MCF 10A (cell line): Measurements from ENCODE around the gene C3orf22. TPM values are rescaled to one million over a fixed set of nuclear protein-coding genes. Genes with fewer than 3 reads are reported as not detected.

Experiments
- BruUV-seq: library from RNA; stranded (reverse); fragments of 400-500 nt; replicated peaks from 2 replicates; lab custom pipeline; 2021; lab: Mats Ljungman, UMichigan
- CTCF ChIA-PET: fragments of 300-600 bp; sonication (Branson Sonifier 250); formaldehyde crosslinking; extraction: SDS; loops from one replicate; lab custom pipeline; 2021; ENCODE audit warnings: antibody characterized with exemption, inconsistent platforms; lab: Yijun Ruan, JAX
- POLR2A ChIA-PET: fragments of 300-600, 350-650 bp; sonication (Branson Sonifier 250); formaldehyde crosslinking; extraction: SDS; loops from one replicate; lab custom pipeline; 2020; ENCODE audit warnings: antibody characterized with exemption, inconsistent platforms; lab: Yijun Ruan, JAX
- DNase-seq: peaks from one replicate; pipeline ENCODE4 v3.0.0-alpha.2; 2018; ENCODE audit not compliant: unreplicated experiment
- H3K27ac Mint-ChIP-seq: one replicate; pipeline ENCODE4 v1.8.0; 2022; ENCODE audit warnings: mild to moderate bottlenecking, low read depth, mixed read lengths; ENCODE audit not compliant: unreplicated experiment
- H3K27me3 Mint-ChIP-seq: one replicate; pipeline ENCODE4 v1.8.0; 2022; ENCODE audit warnings: mixed read lengths; ENCODE audit not compliant: insufficient read depth, unreplicated experiment
- H3K36me3 Mint-ChIP-seq: one replicate; pipeline ENCODE4 v1.8.0; 2022; ENCODE audit warnings: mild to moderate bottlenecking, moderate library complexity, mixed read lengths; ENCODE audit not compliant: insufficient read depth, unreplicated experiment
- H3K4me1 Mint-ChIP-seq: one replicate; pipeline ENCODE4 v1.8.0; 2022; ENCODE audit warnings: mixed read lengths; ENCODE audit not compliant: insufficient read depth, unreplicated experiment
- H3K4me3 Mint-ChIP-seq: one replicate; pipeline ENCODE4 v1.8.0; 2022; ENCODE audit warnings: mild to moderate bottlenecking, moderate library complexity, mixed read lengths; ENCODE audit not compliant: unreplicated experiment
- H3K9me3 Mint-ChIP-seq: one replicate; pipeline ENCODE4 v1.8.0; 2022; ENCODE audit warnings: mixed read lengths; ENCODE audit not compliant: unreplicated experiment
- CTCF ChIP-seq: fragments of 200-600 bp; IDR thresholded peaks from one replicate; pipeline ENCODE4 v1.8.0; 2022; ENCODE audit warnings: antibody characterized with exemption, mild to moderate bottlenecking; ENCODE audit not compliant: unreplicated experiment
- intact Hi-C: fragments of 100-400 bp; cut with micrococcal nuclease; formaldehyde crosslinking; loops from 2 replicates; pipeline ENCODE4 v1.14.1; 2022
- total RNA-seq: library from RNA; stranded (reverse); gene quantifications from 2 replicates; pipeline ENCODE4 v1.2.3, GENCODE V29; 2022

C3orf22 gene
- total RNA-seq, 1 experiment from 2014 or later: not detected

- no peaks in the 10 kb centered on the region for H3K36me3 Mint-ChIP-seq
- ChIA-PET POLR2A (interaction anchor here (1.1 kb wide), 1 partner anchor 9 kb away, joined by 3 read pairs; no protein-coding TSS in a partner anchor), CTCF (interaction anchor here (1.8 kb wide), 1 partner anchor 16 kb away, joined by 6 read pairs; no protein-coding TSS in a partner anchor)
- intact Hi-C loops: loop anchor here (2.0 kb wide), 1 partner anchor 62 kb away; no protein-coding TSS in a partner anchor
- no peak overlapping the region for H3K4me3 Mint-ChIP-seq
- DNase-seq: no peak
- no peaks in the 10 kb centered on the region for H3K9me3 Mint-ChIP-seq
- H3K27ac Mint-ChIP-seq: no peak overlapping the region
- peaks cover 16% of the 10 kb centered on the region for H3K4me1 Mint-ChIP-seq
- BruUV-seq: no TSS peak
- peaks cover 55% of the 10 kb centered on the region for H3K27me3 Mint-ChIP-seq
- TF ChIP-seq CTCF: no peak
These were observed 20.4 kb downstream of the C3orf22 start for GRCh38 chr3:126538316-126538715.

- Mint-ChIP-seq H3K36me3 (no peaks in the 10 kb centered on the region), H3K27me3 (peaks cover 60% of the 10 kb centered on the region), H3K27ac (no peak overlapping the region), H3K4me1 (peaks cover 16% of the 10 kb centered on the region), H3K4me3 (no peak overlapping the region), H3K9me3 (no peaks in the 10 kb centered on the region)
- TF ChIP-seq CTCF: no peak
- no peak for DNase-seq
- CTCF ChIA-PET: interaction anchor here (1.0 to 1.8 kb wide), 2 partner anchors 12 to 15 kb away, joined by 3 to 6 read pairs; no protein-coding TSS in a partner anchor
- BruUV-seq: no TSS peak
- intact Hi-C loops: loop anchor here (2.0 kb wide), 1 partner anchor 61 kb away; no protein-coding TSS in a partner anchor
- POLR2A ChIA-PET: interaction anchor here (1.1 kb wide), 1 partner anchor 10 kb away, joined by 3 read pairs; no protein-coding TSS in a partner anchor
These were observed 20.9 kb downstream of the C3orf22 start for GRCh38 chr3:126537730-126538281.

GRCh38 chr3:126537116-126537729, 21.5 kb downstream of the C3orf22 start:
- CTCF ChIA-PET: interaction anchor here (1.0 to 1.8 kb wide), 2 partner anchors 11 to 15 kb away, joined by 3 to 6 read pairs; no protein-coding TSS in a partner anchor
- H3K4me3 Mint-ChIP-seq: no peak overlapping the region
- no peaks in the 10 kb centered on the region for H3K9me3 Mint-ChIP-seq
- intact Hi-C loops: no loop called here
- peaks cover 16% of the 10 kb centered on the region for H3K4me1 Mint-ChIP-seq
- BruUV-seq: no TSS peak
- POLR2A ChIA-PET: interaction anchor here (1.1 kb wide), 1 partner anchor 10 kb away, joined by 3 read pairs; no protein-coding TSS in a partner anchor
- no peak overlapping the region for H3K27ac Mint-ChIP-seq
- H3K36me3 Mint-ChIP-seq: no peaks in the 10 kb centered on the region
- TF ChIP-seq CTCF: no peak
- no peak for DNase-seq
- peaks cover 66% of the 10 kb centered on the region for H3K27me3 Mint-ChIP-seq

- intact Hi-C loops: no loop called here
- POLR2A ChIA-PET: no interaction called here
- H3K9me3 Mint-ChIP-seq: no peaks in the 10 kb centered on the region
- no peak overlapping the region for H3K4me3 Mint-ChIP-seq
- H3K27me3 Mint-ChIP-seq: peaks cover 75% of the 10 kb centered on the region
- H3K36me3 Mint-ChIP-seq: no peaks in the 10 kb centered on the region
- peaks cover 15% of the 10 kb centered on the region for H3K4me1 Mint-ChIP-seq
- no peak overlapping the region for H3K27ac Mint-ChIP-seq
- CTCF ChIA-PET: no interaction called here
- BruUV-seq: no TSS peak
- TF ChIP-seq CTCF: no peak
- no peak for DNase-seq
These were observed 22.6 kb downstream of the C3orf22 start for GRCh38 chr3:126536126-126536525.
